Fibroblast of the aortic adventitia (primary cell): ENCODE measurements around the gene SMC1A. TPM values are rescaled to one million over a fixed set of nuclear protein-coding genes. Genes with fewer than 3 reads are reported as not detected.

ENCODE experiments used
- DNase-seq: peaks from one replicate; pipeline ENCODE4 v3.0.0-alpha.2; 2010; ENCODE audit warnings: low read depth
- H3K4me3 ChIP-seq: 2 replicates; pipeline ENCODE4 v1.5.1; 2011; ENCODE audit warnings: low read depth, mild to moderate bottlenecking, control low read depth, low read length, moderate library complexity
- CTCF ChIP-seq: IDR thresholded peaks from 2 replicates; pipeline ENCODE4 v1.5.1; 2011; ENCODE audit warnings: mild to moderate bottlenecking, low read length, control low read depth, inconsistent platforms; ENCODE audit not compliant: insufficient read depth
- total RNA-seq: library from RNA; depleted of rRNA; stranded (reverse); fragments of >200 nt; gene quantifications from 2 replicates; pipeline ENCODE4 v1.2.3, GENCODE V29; 2012; ENCODE audit warnings: low replicate concordance

The SMC1A gene
- total RNA-seq, 1 donor, result 40.0 TPM

- no peak for TF ChIP-seq CTCF
- no peak for DNase-seq
- no peak overlapping the region for H3K4me3 ChIP-seq
These were observed 25.0 kb upstream of the SMC1A start for GRCh38 chrX:53447441-53447840.

- peak; percentile 37 for DNase-seq
- H3K4me3 ChIP-seq, result no peak overlapping the region
- TF ChIP-seq CTCF, result peak; percentile 79
These were observed 23.5 kb upstream of the SMC1A start for GRCh38 chrX:53445977-53446376.

GRCh38 chrX:53442322-53442631 lies 19.8 kb upstream of the SMC1A start:
- TF ChIP-seq CTCF, result no peak
- H3K4me3 ChIP-seq, result no peak overlapping the region
- DNase-seq, result no peak

GRCh38 chrX:53441531-53442321 lies 19.3 kb upstream of the SMC1A start:
- peak overlapping the region; percentile 47 for H3K4me3 ChIP-seq
- no peak for TF ChIP-seq CTCF
- peak; percentile 70 for DNase-seq

GRCh38 chrX:53440621-53441517 lies 18.4 kb upstream of the SMC1A start:
- no peak for TF ChIP-seq CTCF
- peak overlapping the region; percentile 47 for H3K4me3 ChIP-seq
- peak; percentile 69 for DNase-seq

GRCh38 chrX:53440101-53440500 lies 17.6 kb upstream of the SMC1A start:
- TF ChIP-seq CTCF, result no peak
- no peak overlapping the region for H3K4me3 ChIP-seq
- no peak for DNase-seq
